Stomach (tissue), 4 donors: ENCODE results near the gene TEKT2.

Experiments
- CTCF ChIP-seq, 7 experiments: fragments of 450-650 bp in 4 of 7; fragments of 200-600 bp in 3 of 7; sonication (generic) in 3 of 7; IDR thresholded peaks; one replicate each; pipeline ENCODE4 v1.5.1; 2016 to 2019; ENCODE audit warnings: antibody characterized with exemption in 7 of 7, control low read depth in 2 of 7, mild to moderate bottlenecking in 1 of 7
- POLR2A ChIP-seq, 4 donors: fragments of 450-650 bp; IDR thresholded peaks; one replicate each; pipeline ENCODE4 v1.6.1; 2016; ENCODE audit warnings: antibody characterized with exemption in 4 of 4, control low read depth in 2 of 4, mild to moderate bottlenecking in 1 of 4, moderate library complexity in 1 of 4
- POLR2AphosphoS5 ChIP-seq, 3 donors: sonication (generic); formaldehyde crosslinking; IDR thresholded peaks; one replicate each; pipeline ENCODE4 v1.6.1; 2016; ENCODE audit warnings: antibody characterized with exemption in 3 of 3

GRCh38 chr1:36115931-36116330 is 32.0 kb downstream of the TEKT2 start:
- TF ChIP-seq POLR2A (IDR thresholded peaks at IDR 0.05) (no peak), POLR2AphosphoS5 (IDR thresholded peaks at IDR 0.05) (no peak), CTCF (IDR thresholded peaks at IDR 0.05) (no peak)
